Upper lobe of right lung (tissue), 1 donor: ENCODE measurements around the gene EIF1AD. TPM values are rescaled to one million over a fixed set of nuclear protein-coding genes. Genes with fewer than 3 reads are reported as not detected.

ENCODE experiments used
- ATAC-seq: fragments of 200-7000 bp; cut with Tn5 transposase; one replicate; pipeline ENCODE4 v1.9.1; 2020; ENCODE audit warnings: mild to moderate bottlenecking, moderate library complexity
- DNase-seq: peaks from one replicate; pipeline ENCODE4 v3.0.0-alpha.2; 2020
- H3K27ac ChIP-seq: fragments of 200-600 bp; one replicate; pipeline ENCODE4 v1.8.0; 2022
- H3K27me3 ChIP-seq: fragments of 200-600 bp; one replicate; pipeline ENCODE4 v1.8.0; 2022; ENCODE audit warnings: mild to moderate bottlenecking
- H3K36me3 ChIP-seq: fragments of 200-600 bp; one replicate; pipeline ENCODE4 v1.8.0; 2022
- H3K4me1 ChIP-seq: fragments of 200-600 bp; one replicate; pipeline ENCODE4 v1.8.0; 2022
- H3K4me3 ChIP-seq: fragments of 200-600 bp; one replicate; pipeline ENCODE4 v1.8.0; 2022; ENCODE audit warnings: mild to moderate bottlenecking
- H3K9me3 ChIP-seq: fragments of 200-600 bp; one replicate; pipeline ENCODE4 v1.8.0; 2022
- intact Hi-C: fragments of 100-400 bp; cut with DNase I; formaldehyde crosslinking; loops from one replicate; pipeline ENCODE4 v1.11.0; 2022
- total RNA-seq: library from RNA; stranded (reverse); fragmentation: NEBNext Ultra II Directional; extraction: Animal tissue kit (Norgen Biotek cat#: 25700); gene quantifications from one replicate; pipeline ENCODE4 v1.2.1, GENCODE V29; 2021
- TF ChIP-seq, protein P1 (sequence below): fragments of 200-600 bp; IDR thresholded peaks from one replicate; pipeline ENCODE4 v1.8.0; 2022; ENCODE audit warnings: antibody characterized with exemption
- donor health status: DM: no; HTN: yes; CAD: no; lungs with severe emphysema.

Gene EIF1AD
- total RNA-seq, 1 donor from 2014 or later = 32.6 TPM

GRCh38 chr11:66014804-66015453 is 13.0 kb upstream of the EIF1AD start:
- ATAC-seq = no peak

DNA sequence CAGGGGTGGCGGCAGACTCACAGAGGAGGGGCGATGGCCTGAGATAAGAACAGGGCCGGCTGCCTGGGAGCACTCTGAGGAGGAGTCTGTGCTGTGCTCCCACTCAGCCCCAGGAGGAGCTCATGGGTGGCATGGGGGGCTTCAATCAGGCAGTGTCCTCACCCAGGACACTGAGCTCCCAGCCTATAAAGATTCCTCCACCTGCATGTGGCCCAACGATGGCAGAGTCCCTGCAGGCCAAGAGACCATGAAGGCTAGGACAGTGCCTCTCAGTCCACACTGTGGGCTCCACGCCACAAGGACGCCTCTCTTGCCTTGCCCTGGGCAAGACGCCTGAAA is 11.8 kb upstream of the EIF1AD start:
- H3K4me3 ChIP-seq = no peak overlapping the region
- DNase-seq (no peak), ATAC-seq (no peak)
- intact Hi-C loops = no loop called here
- H3K4me1 ChIP-seq = peaks cover 9% of the 10 kb centered on the region
- H3K27ac ChIP-seq = no peak overlapping the region
- H3K27me3 ChIP-seq = peaks cover 18% of the 10 kb centered on the region
- TF ChIP-seq, protein P1, sequence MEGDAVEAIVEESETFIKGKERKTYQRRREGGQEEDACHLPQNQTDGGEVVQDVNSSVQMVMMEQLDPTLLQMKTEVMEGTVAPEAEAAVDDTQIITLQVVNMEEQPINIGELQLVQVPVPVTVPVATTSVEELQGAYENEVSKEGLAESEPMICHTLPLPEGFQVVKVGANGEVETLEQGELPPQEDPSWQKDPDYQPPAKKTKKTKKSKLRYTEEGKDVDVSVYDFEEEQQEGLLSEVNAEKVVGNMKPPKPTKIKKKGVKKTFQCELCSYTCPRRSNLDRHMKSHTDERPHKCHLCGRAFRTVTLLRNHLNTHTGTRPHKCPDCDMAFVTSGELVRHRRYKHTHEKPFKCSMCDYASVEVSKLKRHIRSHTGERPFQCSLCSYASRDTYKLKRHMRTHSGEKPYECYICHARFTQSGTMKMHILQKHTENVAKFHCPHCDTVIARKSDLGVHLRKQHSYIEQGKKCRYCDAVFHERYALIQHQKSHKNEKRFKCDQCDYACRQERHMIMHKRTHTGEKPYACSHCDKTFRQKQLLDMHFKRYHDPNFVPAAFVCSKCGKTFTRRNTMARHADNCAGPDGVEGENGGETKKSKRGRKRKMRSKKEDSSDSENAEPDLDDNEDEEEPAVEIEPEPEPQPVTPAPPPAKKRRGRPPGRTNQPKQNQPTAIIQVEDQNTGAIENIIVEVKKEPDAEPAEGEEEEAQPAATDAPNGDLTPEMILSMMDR = no peak
- H3K36me3 ChIP-seq = no peaks in the 10 kb centered on the region
- H3K9me3 ChIP-seq = no peaks in the 10 kb centered on the region

More at GRCh38 chr11:66014804-66015453, 13.0 kb upstream of the EIF1AD start:
- Histone ChIP-seq H3K27ac (no peak overlapping the region), H3K9me3 (no peaks in the 10 kb centered on the region), H3K27me3 (peaks cover 18% of the 10 kb centered on the region), H3K4me3 (no peak overlapping the region), H3K36me3 (no peaks in the 10 kb centered on the region), H3K4me1 (peaks cover 9% of the 10 kb centered on the region)
- intact Hi-C loops = no loop called here
- TF ChIP-seq, protein P1 = no peak
- no peak for DNase-seq

DNA sequence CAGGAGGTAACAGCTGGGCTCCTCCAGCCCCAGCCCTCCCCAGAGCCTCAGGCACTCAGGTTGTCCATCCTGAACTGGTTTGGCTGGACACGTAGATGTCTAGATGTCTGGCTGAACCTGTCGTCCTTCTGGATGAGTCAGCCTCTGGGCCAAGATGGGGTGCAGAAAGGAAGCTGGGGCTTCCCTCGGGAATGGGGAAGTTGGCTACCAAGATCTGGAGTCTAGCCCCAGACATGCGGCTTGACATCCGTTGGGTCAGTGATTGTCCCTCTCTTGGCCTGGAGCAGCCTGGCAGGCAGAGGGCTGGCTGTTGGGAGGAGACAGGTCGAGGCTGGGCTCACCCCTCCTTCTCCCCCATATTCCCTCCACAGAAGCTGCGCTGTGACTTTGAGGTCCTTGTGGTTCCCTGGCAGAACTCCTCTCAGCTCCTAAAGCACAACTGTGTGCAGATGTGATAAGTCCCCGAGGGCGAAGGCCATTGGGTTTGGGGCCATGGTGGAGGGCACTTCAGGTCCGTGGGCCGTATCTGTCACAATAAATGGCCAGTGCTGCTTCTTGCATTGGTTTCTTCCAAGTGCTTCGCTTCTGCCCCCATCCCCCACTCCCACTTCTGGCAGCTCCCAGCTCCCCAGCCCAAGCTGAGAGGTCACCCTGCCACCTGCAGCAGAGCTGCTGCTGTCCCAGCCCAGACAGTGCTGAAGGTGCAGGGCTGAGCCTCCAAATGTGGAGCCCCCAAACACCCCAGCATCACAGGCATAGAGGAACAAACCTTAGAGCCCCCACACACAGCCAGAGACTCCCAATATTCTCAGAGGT is 11.2 kb upstream of the EIF1AD start:
- peak; percentile 38 for ATAC-seq
- intact Hi-C loops = no loop called here

GRCh38 chr11:66012371-66012945 is 10.5 kb upstream of the EIF1AD start:
- Histone ChIP-seq H3K27me3 (peaks cover 18% of the 10 kb centered on the region), H3K4me3 (peak overlapping the region; percentile 29), H3K4me1 (peaks cover 9% of the 10 kb centered on the region), H3K27ac (peak overlapping the region; percentile 72), H3K9me3 (no peaks in the 10 kb centered on the region), H3K36me3 (no peaks in the 10 kb centered on the region)
- TF ChIP-seq, protein P1 = no peak
- intact Hi-C loops = no loop called here
- ATAC-seq (no peak), DNase-seq (no peak)

More for the DNA sequence above, 11.2 kb upstream of the EIF1AD start:
- Histone ChIP-seq H3K36me3 (no peaks in the 10 kb centered on the region), H3K27ac (no peak overlapping the region), H3K4me3 (no peak overlapping the region), H3K4me1 (peaks cover 9% of the 10 kb centered on the region), H3K9me3 (no peaks in the 10 kb centered on the region), H3K27me3 (peaks cover 18% of the 10 kb centered on the region)
- TF ChIP-seq, protein P1 = no peak
- no peak for DNase-seq

DNA sequence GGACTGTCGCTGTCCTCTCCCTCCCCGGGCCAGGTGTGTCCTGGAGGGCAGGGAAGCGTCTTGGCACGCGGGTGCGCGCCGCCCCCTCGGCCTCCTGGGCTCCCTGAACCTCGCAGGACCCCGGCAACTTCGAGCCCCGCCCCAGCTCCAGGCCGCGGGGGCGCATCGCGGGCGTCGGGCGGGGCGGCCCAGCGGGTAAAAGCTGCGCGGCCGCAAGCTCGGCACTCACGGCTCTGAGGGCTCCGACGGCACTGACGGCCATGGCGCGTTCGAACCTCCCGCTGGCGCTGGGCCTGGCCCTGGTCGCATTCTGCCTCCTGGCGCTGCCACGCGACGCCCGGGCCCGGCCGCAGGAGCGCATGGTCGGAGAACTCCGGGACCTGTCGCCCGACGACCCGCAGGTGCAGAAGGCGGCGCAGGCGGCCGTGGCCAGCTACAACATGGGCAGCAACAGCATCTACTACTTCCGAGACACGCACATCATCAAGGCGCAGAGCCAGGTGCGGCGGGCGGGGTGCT is 9.9 kb upstream of the EIF1AD start, which contains the start of gene CST6:
CST6 (plus strand) TSS at position 224 of the 519 bp plus-strand sequence; CDS start at position 261, 37 bp downstream.
- TF ChIP-seq, protein P1 = no peak
- no peaks in the 10 kb centered on the region for H3K9me3 ChIP-seq
- peak; percentile 72 for DNase-seq
- H3K27ac ChIP-seq = peak within 1 kb of the TSS; percentile 72
- no peaks in the 10 kb centered on the region for H3K36me3 ChIP-seq
- ATAC-seq = peak; percentile 21
- peaks cover 18% of the 10 kb centered on the region for H3K27me3 ChIP-seq
- intact Hi-C loops = no loop called here
- H3K4me3 ChIP-seq = peak within 1 kb of the TSS; percentile 29
- peaks cover 9% of the 10 kb centered on the region for H3K4me1 ChIP-seq
